K562 (cell line): Measurements from ENCODE around the gene G6PC1. TPM values are rescaled to one million over a fixed set of nuclear protein-coding genes. Genes with fewer than 3 reads are reported as not detected.

Experiments
- BHLHE40 ChIP-seq: IDR thresholded peaks from 2 replicates; pipeline ENCODE4 v1.6.1; 2011; ENCODE audit warnings: low read length, improper control_type of control experiment
- BRCA1 ChIP-seq, 2 experiments: fragments of 450-650 bp in 1 of 2; sonication (generic) in 1 of 2; formaldehyde crosslinking in 1 of 2; IDR thresholded peaks; 2 replicates each; pipeline versions ENCODE4 v1.5.0 to v1.6.1; 2017 to 2020; ENCODE audit warnings: mild to moderate bottlenecking in 1 of 2, missing genetic modification reagents in 1 of 2
- CREB3L1 ChIP-seq: fragments of 450-650 bp; IDR thresholded peaks from 2 replicates; pipeline ENCODE4 v1.6.1; 2014; ENCODE audit warnings: low read depth, mild to moderate bottlenecking, moderate library complexity, borderline replicate concordance
- CREBBP ChIP-seq: IDR thresholded peaks from one replicate; pipeline ENCODE4 v1.6.1; 2012; ENCODE audit warnings: low read depth, mild to moderate bottlenecking, control low read depth, inconsistent platforms, low read length
- IRF1 ChIP-seq: sonication (generic); formaldehyde crosslinking; IDR thresholded peaks from 2 replicates; pipeline ENCODE4 v1.8.0; 2022; ENCODE audit warnings: missing genetic modification reagents, mild to moderate bottlenecking, borderline replicate concordance
- LARP7 ChIP-seq: fragments of 450-650 bp; IDR thresholded peaks from 2 replicates; pipeline ENCODE4 v1.6.1; 2016
- NCOA6 ChIP-seq: fragments of 450-650 bp; IDR thresholded peaks from 2 replicates; pipeline ENCODE4 v1.6.1; 2017; ENCODE audit warnings: mild to moderate bottlenecking
- NFYB ChIP-seq: IDR thresholded peaks from 2 replicates; pipeline ENCODE4 v1.6.1; 2011; ENCODE audit warnings: mild to moderate bottlenecking, moderate library complexity; ENCODE audit not compliant: insufficient read length; ENCODE audit errors: extremely low read depth
- NR3C1 ChIP-seq: sonication (generic); formaldehyde crosslinking; IDR thresholded peaks from 2 replicates; pipeline ENCODE4 v1.8.1; 2022; ENCODE audit warnings: missing genetic modification reagents
- NUFIP1 ChIP-seq: fragments of 450-650 bp; IDR thresholded peaks from 2 replicates; pipeline ENCODE4 v1.6.1; 2018; ENCODE audit not compliant: partially characterized antibody
- POLR2G ChIP-seq: fragments of 200-400 bp; formaldehyde crosslinking; IDR thresholded peaks from 2 replicates; pipeline ENCODE4 v1.6.1; 2017; ENCODE audit warnings: low read depth, mild to moderate bottlenecking, antibody characterized with exemption, low read length, moderate library complexity
- PTBP1 ChIP-seq: fragments of 200-400 bp; formaldehyde crosslinking; IDR thresholded peaks from 2 replicates; pipeline ENCODE4 v1.6.1; 2017; ENCODE audit warnings: low read depth, low read length
- RBM14 ChIP-seq: fragments of 200-400 bp; formaldehyde crosslinking; IDR thresholded peaks from 2 replicates; pipeline ENCODE4 v1.6.1; 2018; ENCODE audit warnings: low read depth, mild to moderate bottlenecking, low read length, moderate library complexity, borderline replicate concordance; ENCODE audit not compliant: insufficient read depth
- RFX7 ChIP-seq: fragments of 250-450 bp; sonication (Bioruptor Pico); IDR thresholded peaks from 2 replicates; pipeline ENCODE4 v1.5.1; 2021; ENCODE audit warnings: mild to moderate bottlenecking
- SAFB2 ChIP-seq: fragments of 200-400 bp; formaldehyde crosslinking; IDR thresholded peaks from 2 replicates; pipeline ENCODE4 v1.6.1; 2018; ENCODE audit warnings: borderline replicate concordance, low read length, low read depth, moderate library complexity; ENCODE audit not compliant: severe bottlenecking
- SIRT6 ChIP-seq: IDR thresholded peaks from one replicate; pipeline ENCODE4 v1.6.1; 2012; ENCODE audit warnings: low read depth, mild to moderate bottlenecking, control low read depth, inconsistent platforms, low read length, moderate library complexity
- SMARCB1 ChIP-seq: IDR thresholded peaks from 2 replicates; pipeline ENCODE4 v1.6.1; 2011; ENCODE audit warnings: improper control_type of control experiment, low read depth; ENCODE audit not compliant: insufficient read length
- ZNF133 ChIP-seq: fragments of 250-450 bp; sonication (Bioruptor Pico); IDR thresholded peaks from 2 replicates; pipeline ENCODE4 v1.4.0; 2020; ENCODE audit warnings: mild to moderate bottlenecking
- ZNF263 ChIP-seq: sonication (generic); formaldehyde crosslinking; IDR thresholded peaks from 2 replicates; pipeline ENCODE4 v1.8.0; 2022; ENCODE audit warnings: mild to moderate bottlenecking, missing genetic modification reagents, borderline replicate concordance
- ZNF347 ChIP-seq: fragments of 450-650 bp; formaldehyde crosslinking; IDR thresholded peaks from 2 replicates; pipeline ENCODE4 v1.4.0; 2020; ENCODE audit warnings: low read depth, mild to moderate bottlenecking, moderate library complexity
- ZNF398 ChIP-seq: fragments of 250-450 bp; sonication (Bioruptor Pico); IDR thresholded peaks from 2 replicates; pipeline ENCODE4 v1.8.0; 2021; ENCODE audit warnings: moderate library complexity, mild to moderate bottlenecking, inconsistent platforms
- ZNF512 ChIP-seq: IDR thresholded peaks from 2 replicates; pipeline ENCODE4 v1.6.1; 2016; ENCODE audit warnings: missing genetic modification characterization, missing compliant biosample characterization
- ZNF766 ChIP-seq: fragments of 200-800 bp; sonication (Bioruptor generic); conservative IDR thresholded peaks from 2 replicates; pipeline ENCODE4 v1.6.1; 2016; ENCODE audit warnings: missing genetic modification characterization, missing compliant biosample characterization
- polyA plus RNA-seq, 8 experiments: library from polyadenylated mRNA; depleted of rRNA in 4 of 8; stranded (reverse) in 5 of 8; unstranded in 3 of 8; fragments of >200 nt; fragmentation: Nextera tagmentation in 2 of 8; fragmentation: Illumina TruSeq in 1 of 8; extraction: Ambion mirVana in 2 of 8; extraction: Trizol in 1 of 8; gene quantifications; 2 replicates each; pipeline versions ENCODE4 v1.2.1 to v1.2.3, GENCODE V29; 2011 to 2014; ENCODE audit warnings: inconsistent platforms in 1 of 8, missing spikeins in 1 of 8
- total RNA-seq, 7 experiments: library from RNA; depleted of rRNA in 6 of 7; stranded (reverse); fragments of >200 nt in 6 of 7; fragmentation: Illumina TruSeq in 2 of 7; extraction: Trizol in 2 of 7; gene quantifications; 2 replicates each; pipeline versions ENCODE4 v1.2.1 to v1.2.3, GENCODE V29; 2011 to 2021; ENCODE audit warnings: low replicate concordance in 1 of 7

G6PC1 gene
- total and polyA plus RNA-seq, 9 of the 15 experiments (the other 6 are each of a cell fraction or from before 2014, with no cell fraction given): not detected

DNA sequence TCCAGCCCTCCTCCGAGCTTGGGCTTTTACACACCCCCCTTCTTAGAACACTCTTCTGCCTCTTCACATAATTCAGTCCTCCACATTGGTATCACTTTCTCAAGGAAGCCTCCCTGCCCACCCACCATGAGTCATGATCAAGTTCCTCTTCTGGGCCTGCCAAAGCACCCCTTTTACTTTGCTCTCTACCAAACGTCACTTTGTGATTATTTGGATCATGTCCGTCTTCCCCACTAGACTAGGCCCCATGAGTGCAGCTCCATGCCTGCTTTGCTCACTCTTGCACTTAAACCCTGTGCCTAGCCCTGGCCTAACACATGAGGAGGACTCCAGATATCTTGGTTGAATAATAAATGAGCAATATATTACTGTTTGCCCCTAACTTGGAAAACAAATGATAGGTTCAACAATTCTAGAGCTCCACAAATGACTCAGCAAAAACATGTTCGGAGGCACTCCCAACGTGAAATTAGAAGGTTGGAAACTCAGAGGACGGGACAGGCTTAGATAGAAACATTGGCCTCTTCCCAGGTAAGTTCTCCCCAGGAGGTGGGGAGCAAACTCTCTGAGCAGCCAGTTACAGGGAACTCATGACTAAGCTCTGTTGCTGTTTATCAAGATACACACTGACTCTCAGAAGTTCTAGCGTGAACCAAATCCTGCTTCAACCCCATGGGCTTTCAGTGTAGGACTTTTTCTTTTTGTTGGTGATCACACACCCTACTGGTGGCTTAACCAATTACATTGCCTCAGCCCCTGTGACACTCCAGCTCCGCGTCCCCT, 28.3 kb downstream of the G6PC1 start (continued):
- no peak for TF ChIP-seq NFYB
- TF ChIP-seq BHLHE40: peak; percentile 7; the same call in 1 of the 2 replicates
- no peak for TF ChIP-seq PTBP1
- TF ChIP-seq LARP7: no peak; the same call in 1 of the 2 replicates
- TF ChIP-seq POLR2G: no peak
- peak; percentile 76 for TF ChIP-seq ZNF263
- TF ChIP-seq ZNF347 (CRISPR knock-in tag): no peak
- TF ChIP-seq ZNF398 (CRISPR knock-in tag): no peak
- TF ChIP-seq RBM14: no peak
- no peak for TF ChIP-seq NUFIP1
- TF ChIP-seq ZNF512 (tag): no peak
- TF ChIP-seq ZNF766: no peak
- no peak for TF ChIP-seq BRCA1 (IDR thresholded peaks at IDR 0.05)
- TF ChIP-seq BRCA1 (CRISPR knock-in tag; IDR thresholded peaks at IDR 0.05): no peak
- no peak for TF ChIP-seq IRF1 (CRISPR knock-in tag)
- no peak for TF ChIP-seq CREBBP
- no peak for TF ChIP-seq SMARCB1
- TF ChIP-seq NR3C1 (CRISPR knock-in tag): no peak
- no peak for TF ChIP-seq RFX7 (CRISPR knock-in tag)
- no peak for TF ChIP-seq SAFB2
- TF ChIP-seq ZNF133 (CRISPR knock-in tag): no peak
- TF ChIP-seq NCOA6: no peak
- TF ChIP-seq SIRT6: no peak
- peak; percentile 22; the same call in 1 of the 2 replicates for TF ChIP-seq CREB3L1
